ENCODE data around the gene SP140L. TPM values are rescaled to one million over a fixed set of nuclear protein-coding genes. Genes with fewer than 3 reads are reported as not detected.

SP140L gene
- total RNA-seq, 1 donor from 2014 or later: 3.4 TPM

DNA sequence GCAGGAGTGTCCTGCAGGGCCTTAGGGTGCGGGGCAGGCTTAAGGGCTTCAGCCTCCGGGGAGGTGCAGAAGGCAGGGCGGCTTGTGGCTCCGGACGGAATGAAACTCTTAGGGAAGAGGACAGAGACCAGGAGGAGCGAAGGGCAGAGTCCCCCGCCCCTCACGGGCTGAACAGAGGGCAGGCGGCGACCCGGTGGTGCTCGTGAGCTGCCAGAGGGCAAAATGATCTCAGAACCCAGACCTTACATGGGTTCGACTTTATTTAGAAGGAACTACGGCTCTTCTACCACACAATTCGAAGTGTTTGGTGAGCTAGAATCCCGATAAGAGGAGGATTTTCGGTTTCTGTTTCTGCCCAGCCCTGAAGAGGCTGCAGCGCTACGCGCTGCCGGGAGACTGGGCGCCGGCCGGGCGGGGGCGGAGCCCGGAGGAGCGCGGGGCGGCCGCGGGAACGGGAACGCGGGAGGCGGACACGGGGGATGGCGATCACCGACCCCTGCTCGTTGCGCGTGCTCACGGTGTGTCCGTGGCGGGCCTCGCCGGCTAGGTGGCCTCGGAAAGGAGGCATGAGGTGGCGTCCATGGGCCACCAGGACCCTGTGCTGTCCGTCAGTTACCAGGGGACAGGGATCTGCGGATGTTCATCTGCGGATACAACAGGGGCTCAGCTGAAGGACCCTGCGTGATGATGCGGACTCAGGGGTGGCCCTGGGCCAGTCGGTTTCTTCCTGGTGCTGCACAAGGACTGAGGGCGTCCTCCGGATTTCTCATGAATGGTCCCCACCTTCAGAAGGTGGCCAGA, 84.8 kb downstream of the SP140L start:
- peaks cover 3% of the 10 kb centered on the region for H3K4me1 Mint-ChIP-seq (ENCODE audit: low read depth)
- H3K27me3 Mint-ChIP-seq: peaks cover 64% of the 10 kb centered on the region
- TF ChIP-seq, protein P1, sequence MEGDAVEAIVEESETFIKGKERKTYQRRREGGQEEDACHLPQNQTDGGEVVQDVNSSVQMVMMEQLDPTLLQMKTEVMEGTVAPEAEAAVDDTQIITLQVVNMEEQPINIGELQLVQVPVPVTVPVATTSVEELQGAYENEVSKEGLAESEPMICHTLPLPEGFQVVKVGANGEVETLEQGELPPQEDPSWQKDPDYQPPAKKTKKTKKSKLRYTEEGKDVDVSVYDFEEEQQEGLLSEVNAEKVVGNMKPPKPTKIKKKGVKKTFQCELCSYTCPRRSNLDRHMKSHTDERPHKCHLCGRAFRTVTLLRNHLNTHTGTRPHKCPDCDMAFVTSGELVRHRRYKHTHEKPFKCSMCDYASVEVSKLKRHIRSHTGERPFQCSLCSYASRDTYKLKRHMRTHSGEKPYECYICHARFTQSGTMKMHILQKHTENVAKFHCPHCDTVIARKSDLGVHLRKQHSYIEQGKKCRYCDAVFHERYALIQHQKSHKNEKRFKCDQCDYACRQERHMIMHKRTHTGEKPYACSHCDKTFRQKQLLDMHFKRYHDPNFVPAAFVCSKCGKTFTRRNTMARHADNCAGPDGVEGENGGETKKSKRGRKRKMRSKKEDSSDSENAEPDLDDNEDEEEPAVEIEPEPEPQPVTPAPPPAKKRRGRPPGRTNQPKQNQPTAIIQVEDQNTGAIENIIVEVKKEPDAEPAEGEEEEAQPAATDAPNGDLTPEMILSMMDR (IDR thresholded peaks at IDR 0.05; ENCODE audit: unreplicated experiment): no peak
- H3K9me3 Mint-ChIP-seq (ENCODE audit: low read depth): no peaks in the 10 kb centered on the region
- H3K4me3 Mint-ChIP-seq (ENCODE audit: low read depth): peak overlapping the region; percentile 85
- DNase-seq (ENCODE audit: low spot score, unreplicated experiment): peak; percentile 21
- H3K27ac Mint-ChIP-seq: peak overlapping the region; percentile 83
- no peaks in the 10 kb centered on the region for H3K36me3 Mint-ChIP-seq (ENCODE audit: insufficient read depth)

DNA sequence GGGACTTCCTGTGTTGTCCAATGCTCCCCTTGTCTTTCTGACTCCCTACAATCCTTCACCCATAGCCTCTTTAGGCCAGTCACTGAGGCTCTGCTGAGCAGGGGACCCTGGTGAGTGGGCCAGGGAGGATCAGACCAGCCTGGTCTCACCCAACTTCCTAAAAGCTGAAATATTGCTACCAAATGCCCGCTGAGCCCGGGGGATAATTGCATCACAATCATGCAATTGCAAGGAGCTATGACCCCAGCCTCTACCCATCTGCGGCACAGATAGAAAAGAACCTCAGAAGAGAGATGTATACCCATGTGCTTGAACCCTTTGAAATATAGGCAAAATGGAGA, 85.3 kb downstream of the SP140L start:
- Mint-ChIP-seq H3K36me3 (ENCODE audit: insufficient read depth) (no peaks in the 10 kb centered on the region), H3K4me1 (ENCODE audit: low read depth) (peaks cover 3% of the 10 kb centered on the region), H3K27me3 (peaks cover 64% of the 10 kb centered on the region), H3K4me3 (ENCODE audit: low read depth) (peak overlapping the region; percentile 85), H3K9me3 (ENCODE audit: low read depth) (no peaks in the 10 kb centered on the region), H3K27ac (no peak overlapping the region)
- TF ChIP-seq, protein P1 (IDR thresholded peaks at IDR 0.05; ENCODE audit: unreplicated experiment): no peak
- no peak for DNase-seq (ENCODE audit: low spot score, unreplicated experiment)

DNA sequence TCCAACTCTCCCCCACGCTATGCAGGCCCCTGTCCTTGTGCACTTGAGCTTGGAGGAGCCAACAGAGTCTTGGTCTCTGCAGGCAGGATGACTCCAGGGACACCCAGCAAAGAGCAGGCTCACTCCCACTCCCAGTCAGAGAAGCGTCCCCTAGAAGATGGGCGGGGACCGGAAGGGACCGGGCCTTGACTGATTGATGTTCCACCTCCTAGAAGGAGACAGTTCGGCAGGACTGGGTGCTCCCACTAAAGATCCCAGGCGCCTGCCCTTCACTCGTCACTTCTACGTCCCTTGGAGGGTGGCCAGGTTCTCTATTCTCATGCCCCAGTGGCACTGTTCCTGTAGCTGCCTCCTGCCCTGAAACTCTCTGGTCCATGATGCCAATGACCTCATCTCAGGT, 85.9 kb downstream of the SP140L start:
- Mint-ChIP-seq H3K27ac (no peak overlapping the region), H3K27me3 (peaks cover 64% of the 10 kb centered on the region), H3K36me3 (ENCODE audit: insufficient read depth) (no peaks in the 10 kb centered on the region), H3K4me3 (ENCODE audit: low read depth) (peak overlapping the region; percentile 85), H3K9me3 (ENCODE audit: low read depth) (no peaks in the 10 kb centered on the region), H3K4me1 (ENCODE audit: low read depth) (peaks cover 3% of the 10 kb centered on the region)
- no peak for DNase-seq (ENCODE audit: low spot score, unreplicated experiment)
- TF ChIP-seq, protein P1 (IDR thresholded peaks at IDR 0.05; ENCODE audit: unreplicated experiment): no peak

DNA sequence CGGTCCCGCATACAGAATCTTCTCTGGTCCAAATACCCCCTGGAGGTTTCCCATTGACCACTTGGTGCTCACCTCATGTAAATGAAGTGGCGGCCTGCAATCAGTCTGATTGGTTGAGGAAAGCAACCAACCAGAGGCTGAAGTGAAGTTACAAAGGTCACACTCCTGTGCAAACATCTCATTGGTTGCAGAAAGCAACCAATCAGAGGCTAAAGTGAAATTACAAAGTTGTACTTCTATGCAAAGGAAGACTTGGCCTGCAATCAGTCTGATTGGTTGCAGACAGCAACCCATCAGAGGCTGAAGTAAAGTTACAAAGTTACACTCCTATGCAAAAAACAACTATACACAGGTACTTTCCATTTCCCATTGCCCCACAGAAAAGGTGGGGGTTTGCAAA, 86.5 kb downstream of the SP140L start:
- Mint-ChIP-seq H3K9me3 (ENCODE audit: low read depth) (no peaks in the 10 kb centered on the region), H3K27me3 (peaks cover 62% of the 10 kb centered on the region), H3K27ac (no peak overlapping the region), H3K36me3 (ENCODE audit: insufficient read depth) (no peaks in the 10 kb centered on the region), H3K4me3 (ENCODE audit: low read depth) (no peak overlapping the region), H3K4me1 (ENCODE audit: low read depth) (peaks cover 3% of the 10 kb centered on the region)
- DNase-seq (ENCODE audit: low spot score, unreplicated experiment): no peak
- TF ChIP-seq, protein P1 (IDR thresholded peaks at IDR 0.05; ENCODE audit: unreplicated experiment): no peak

DNA sequence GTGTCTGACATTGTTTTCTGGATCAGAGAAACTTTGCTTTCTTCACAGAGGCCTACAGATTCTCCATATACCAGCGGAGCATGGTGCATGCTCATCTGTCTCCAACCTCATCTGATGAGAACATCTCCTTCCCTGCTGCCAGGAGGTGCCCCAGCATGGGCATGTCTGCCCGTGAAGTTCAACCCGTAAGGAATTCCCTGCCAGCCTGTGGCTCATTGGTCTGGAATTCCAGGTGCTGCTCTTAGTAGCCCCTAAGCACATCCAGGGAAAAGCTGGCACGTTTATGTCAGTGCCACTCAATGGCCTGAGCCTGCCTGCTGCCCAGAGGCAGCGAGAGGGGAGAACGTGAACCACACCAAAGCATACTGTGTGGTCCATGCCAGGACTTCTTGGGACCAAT, 87.3 kb downstream of the SP140L start:
- TF ChIP-seq, protein P1 (IDR thresholded peaks at IDR 0.05; ENCODE audit: unreplicated experiment): no peak
- peaks cover 56% of the 10 kb centered on the region for H3K27me3 Mint-ChIP-seq
- no peak overlapping the region for H3K27ac Mint-ChIP-seq
- H3K4me3 Mint-ChIP-seq (ENCODE audit: low read depth): no peak overlapping the region
- DNase-seq (ENCODE audit: low spot score, unreplicated experiment): no peak
- H3K4me1 Mint-ChIP-seq (ENCODE audit: low read depth): peaks cover 3% of the 10 kb centered on the region
- no peaks in the 10 kb centered on the region for H3K36me3 Mint-ChIP-seq (ENCODE audit: insufficient read depth)
- H3K9me3 Mint-ChIP-seq (ENCODE audit: low read depth): no peaks in the 10 kb centered on the region
